Right cardiac atrium (tissue), 5 donors: ENCODE data around the gene CENPO. TPM values are rescaled to one million over a fixed set of nuclear protein-coding genes. Genes with fewer than 3 reads are reported as not detected.
"Not testable (repeated sequence)": the region's sequence is repeated elsewhere in the genome, so short reads cannot be mapped to it uniquely, and the experiment has no call there.

Experiments used
- ATAC-seq, 2 donors: fragments of 200-7000 bp; cut with Tn5 transposase; one replicate each; pipeline versions ENCODE4 v1.8.0 to v1.9.1; 2020; ENCODE audit warnings: moderate library complexity in 2 of 2, mild to moderate bottlenecking in 1 of 2
- DNase-seq, 3 donors: peaks; one replicate each; pipeline ENCODE4 v3.0.0-alpha.2; 2020
- H3K27ac ChIP-seq: one replicate; pipeline ENCODE4 v1.5.1; 2013; ENCODE audit warnings: mild to moderate bottlenecking, low read length, control low read depth, moderate library complexity
- H3K27me3 ChIP-seq: one replicate; pipeline ENCODE4 v1.6.1; 2013; ENCODE audit not compliant: control insufficient read depth, insufficient read depth
- H3K4me1 ChIP-seq: one replicate; pipeline ENCODE4 v1.6.1; 2013; ENCODE audit warnings: low read length; ENCODE audit not compliant: control insufficient read depth, insufficient read depth
- H3K4me3 ChIP-seq: one replicate; pipeline ENCODE4 v1.5.1; 2013; ENCODE audit warnings: low read length, control low read depth
- H3K9me3 ChIP-seq: one replicate; pipeline ENCODE4 v1.6.1; 2013; ENCODE audit warnings: low read length; ENCODE audit not compliant: control insufficient read depth
- WGBS: extraction: QIAGEN DNeasy Blood & Tissue Kit; methylation state at CpG from one replicate; pipeline ENCODE4 v1.1.7; 2013; 5-methylcytosine and 5-hydroxymethylcytosine counted together
- intact Hi-C, 4 donors: fragments of 100-400 bp; cut with DNase I; formaldehyde crosslinking; loops; one replicate each; pipeline versions ENCODE4 v1.11.0 to v1.14.0; 2022 to 2023
- polyA plus RNA-seq: library from polyadenylated mRNA; stranded (reverse); fragments of 200-250 nt; gene quantifications from one replicate; pipeline ENCODE4 v1.2.3, GENCODE V29; 2013
- total RNA-seq, 4 donors: library from RNA; stranded (reverse); fragmentation: NEBNext Ultra II Directional; extraction: Animal tissue kit (Norgen Biotek cat#: 25700); gene quantifications; one replicate each; pipeline ENCODE4 v1.2.1, GENCODE V29; 2021
- donor health status: healthy with polysubstance abuse.
- donor health status: DM: no; HTN: yes; CAD: no.
- donor health status: DM: no; HTN: no; CAD: no.
- donor health status: DM: no; HTN: yes; CAD: no; lungs with severe emphysema.
- donor health status: DM: yes; HTN: yes; CAD: no.

CENPO gene
- total and polyA plus RNA-seq, 5 donors: 1.6 to 4.5 (median 3.1) TPM

DNA sequence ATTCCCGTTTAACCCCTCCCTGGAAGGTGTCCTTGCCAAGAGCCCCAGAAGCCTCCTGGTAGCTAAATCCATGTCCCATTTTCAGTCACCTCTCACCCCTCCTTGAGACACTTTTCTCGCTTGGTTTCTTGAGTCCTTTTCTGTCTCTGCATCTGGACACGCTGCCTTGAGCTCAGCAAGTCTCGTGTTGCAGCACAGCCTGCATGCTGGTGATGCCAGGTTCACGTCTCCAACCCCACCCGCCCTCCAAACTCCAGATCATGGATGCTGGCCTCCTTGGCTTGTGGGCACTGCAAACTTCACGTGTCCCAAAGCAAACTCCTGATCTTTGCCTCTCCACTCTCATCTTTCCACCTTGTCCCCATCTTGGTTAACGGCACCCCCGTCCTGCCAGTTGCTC lies 39.3 kb downstream of the CENPO start:
- no peak for DNase-seq
- WGBS: 75% methylated on average over 9 of the region's 9 CpGs

DNA sequence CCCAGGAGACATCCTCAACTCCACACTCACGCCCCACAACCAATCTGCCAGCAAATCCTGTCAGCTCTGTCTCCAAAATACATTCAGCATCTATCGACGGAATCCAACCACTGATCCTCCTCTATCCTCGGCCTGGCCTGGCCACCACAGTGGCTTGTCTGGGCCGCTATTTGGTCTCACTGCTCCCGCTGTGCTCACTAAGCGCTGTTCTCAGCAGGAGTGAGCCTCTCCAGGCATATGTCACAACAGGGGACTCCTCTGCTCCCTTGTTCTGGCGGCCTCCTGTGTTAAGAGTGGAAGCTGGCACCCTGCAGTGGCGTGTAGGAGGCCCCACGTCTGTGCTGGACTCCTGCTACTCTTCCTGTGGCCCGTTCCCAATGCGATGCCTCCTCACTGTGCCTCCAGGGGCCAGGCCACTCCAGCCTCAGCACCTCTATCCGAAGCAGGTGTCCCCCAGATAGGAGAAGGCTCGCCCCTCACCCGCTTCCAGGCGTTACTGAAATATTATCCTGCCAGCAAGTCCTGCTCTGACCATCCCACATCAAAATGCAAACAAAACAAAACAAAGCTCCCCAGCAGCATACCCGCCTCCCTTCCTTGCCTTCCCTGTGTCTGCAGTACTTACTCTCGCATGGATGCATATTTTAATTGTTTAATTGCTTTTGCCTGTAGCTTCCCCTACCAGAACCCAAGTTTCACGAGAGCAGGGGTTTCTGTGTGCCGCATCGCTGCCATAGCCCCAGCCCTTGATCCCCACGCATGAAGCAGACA lies 39.9 kb downstream of the CENPO start:
- no peak overlapping the region for H3K27ac ChIP-seq
- intact Hi-C loops: loop anchor here in 1 of 4 donors (5.0 kb wide), 1 partner anchor 421 kb away; no protein-coding TSS in a partner anchor
- DNase-seq: no peak
- ATAC-seq: no peak
- H3K27me3 ChIP-seq: no peaks in the 10 kb centered on the region
- no peak overlapping the region for H3K4me3 ChIP-seq
- no peaks in the 10 kb centered on the region for H3K9me3 ChIP-seq
- H3K4me1 ChIP-seq: no peaks in the 10 kb centered on the region
- 88% methylated on average over 22 of the region's 22 CpGs for WGBS

More for the DNA sequence above, 39.3 kb downstream of the CENPO start:
- H3K27ac ChIP-seq: no peak overlapping the region
- intact Hi-C loops: loop anchor here in 1 of 4 donors (5.0 kb wide), 1 partner anchor 420 kb away; no protein-coding TSS in a partner anchor
- no peaks in the 10 kb centered on the region for H3K27me3 ChIP-seq
- no peaks in the 10 kb centered on the region for H3K4me1 ChIP-seq
- H3K4me3 ChIP-seq: no peak overlapping the region
- ATAC-seq: no peak
- H3K9me3 ChIP-seq: no peaks in the 10 kb centered on the region

DNA sequence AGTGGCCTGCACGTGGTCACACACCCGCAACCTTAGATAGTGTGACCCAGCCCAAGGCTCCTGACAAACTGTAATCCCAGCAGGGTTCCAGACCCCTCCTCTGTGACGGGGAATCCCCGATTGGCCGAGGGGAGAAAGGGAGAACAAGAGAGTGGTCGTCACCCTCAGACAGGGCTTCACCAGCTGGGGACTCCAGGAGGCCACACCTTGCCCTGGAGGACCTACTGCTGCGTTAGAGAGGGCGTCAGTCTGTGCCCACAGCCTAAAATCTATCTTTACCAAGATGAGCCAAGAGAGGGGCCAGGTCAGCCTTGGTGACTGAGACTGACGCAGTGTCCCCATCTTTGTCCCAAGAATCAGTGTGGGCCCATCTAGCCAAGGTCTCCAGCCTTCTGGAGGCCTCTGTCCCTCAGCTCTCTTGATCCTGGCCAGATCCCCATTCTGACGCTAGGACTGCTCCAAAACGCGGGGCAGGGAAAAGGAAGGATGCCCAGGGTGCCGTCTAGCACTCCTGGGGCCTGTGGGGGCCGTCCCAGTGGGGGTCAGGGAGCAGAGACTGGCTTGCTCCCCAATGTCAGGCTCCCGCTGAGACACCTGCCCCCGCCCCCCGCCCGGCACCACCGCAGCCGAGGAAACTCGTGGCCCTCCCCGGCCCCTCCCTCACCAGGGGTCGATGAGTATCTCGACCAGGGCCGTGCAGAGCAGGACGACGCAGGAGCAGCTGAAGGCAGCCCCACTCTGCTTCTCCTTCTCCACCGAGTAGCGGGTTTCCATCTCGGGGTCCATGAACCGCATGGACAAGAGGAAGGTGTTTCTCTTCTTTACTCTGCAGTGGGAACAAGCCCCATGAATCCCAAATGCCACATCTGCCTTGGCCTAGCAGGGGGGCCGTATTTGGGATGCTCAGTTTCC lies 40.9 kb downstream of the CENPO start:
- no peak for DNase-seq
- no peak for ATAC-seq
- Histone ChIP-seq H3K9me3 (no peaks in the 10 kb centered on the region), H3K4me3 (no peak overlapping the region), H3K4me1 (no peaks in the 10 kb centered on the region), H3K27ac (no peak overlapping the region), H3K27me3 (no peaks in the 10 kb centered on the region)
- 90% methylated on average over 32 of the region's 32 CpGs for WGBS
- intact Hi-C loops: loop anchor here in 1 of 4 donors (5.0 kb wide), 1 partner anchor 422 kb away; no protein-coding TSS in a partner anchor

DNA sequence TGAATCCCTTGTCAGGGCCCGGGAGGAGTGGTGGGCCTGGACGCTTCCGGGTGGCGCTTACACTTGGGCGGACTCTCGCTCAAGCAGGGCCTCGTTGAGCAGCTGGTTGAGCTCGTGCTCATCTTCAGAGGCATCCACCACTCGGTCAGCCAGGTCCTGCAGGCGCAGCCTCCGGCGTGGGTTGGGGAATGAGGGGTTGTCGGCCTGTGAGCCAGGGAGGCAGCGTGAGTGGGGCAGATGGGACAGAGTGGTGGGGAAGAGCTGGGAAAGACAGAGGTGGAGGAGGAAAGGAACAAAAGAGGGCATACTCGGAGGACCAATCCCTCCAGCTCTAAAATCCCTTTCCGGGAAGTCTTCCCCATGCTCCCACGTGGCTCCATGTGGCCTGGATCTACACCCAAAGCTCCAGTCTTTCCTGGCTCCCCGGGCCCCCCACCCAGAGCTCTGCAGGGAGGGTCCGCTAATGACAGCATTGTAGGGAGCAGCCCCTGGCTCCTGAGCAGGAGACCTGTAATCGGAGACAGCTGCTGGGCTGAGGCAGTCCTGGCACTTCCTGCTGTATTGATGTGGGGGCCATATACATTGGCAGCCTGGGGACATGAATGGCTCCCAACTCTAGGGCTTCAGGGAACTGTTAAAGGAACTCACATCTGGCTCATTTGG lies 41.6 kb downstream of the CENPO start:
- WGBS: 93% methylated on average over 20 of the region's 20 CpGs
- H3K4me3 ChIP-seq: no peak overlapping the region
- H3K27me3 ChIP-seq: no peaks in the 10 kb centered on the region
- DNase-seq (no peak), ATAC-seq (no peak)
- no peaks in the 10 kb centered on the region for H3K4me1 ChIP-seq
- intact Hi-C loops: loop anchor here in 1 of 4 donors (5.0 kb wide), 1 partner anchor 423 kb away; no protein-coding TSS in a partner anchor
- H3K9me3 ChIP-seq: no peaks in the 10 kb centered on the region
- no peak overlapping the region for H3K27ac ChIP-seq

DNA sequence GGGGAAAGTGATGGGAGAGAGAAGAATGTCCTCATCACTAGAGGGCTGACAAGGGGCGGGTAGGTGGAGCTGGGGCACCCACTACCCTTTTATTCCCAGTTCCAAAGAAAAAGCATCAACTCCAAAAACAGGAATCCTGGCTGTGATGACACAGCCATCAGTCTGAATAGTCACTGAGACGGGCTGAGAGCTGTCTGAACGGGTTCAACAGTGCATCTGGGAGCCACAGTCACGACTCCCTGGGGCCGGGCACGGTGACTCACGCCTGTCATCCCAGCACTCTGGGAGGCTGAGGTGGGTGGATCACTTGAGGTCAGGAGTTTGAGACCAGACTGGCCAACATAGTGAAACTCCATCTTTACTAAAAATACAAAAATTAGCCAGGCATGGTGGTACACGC lies 42.2 kb downstream of the CENPO start:
- H3K4me1 ChIP-seq, H3K27ac ChIP-seq, H3K9me3 ChIP-seq, intact Hi-C loops, ATAC-seq, H3K4me3 ChIP-seq, DNase-seq, H3K27me3 ChIP-seq: not testable (repeated sequence)
- 90% methylated on average over 8 of the region's 8 CpGs for WGBS

DNA sequence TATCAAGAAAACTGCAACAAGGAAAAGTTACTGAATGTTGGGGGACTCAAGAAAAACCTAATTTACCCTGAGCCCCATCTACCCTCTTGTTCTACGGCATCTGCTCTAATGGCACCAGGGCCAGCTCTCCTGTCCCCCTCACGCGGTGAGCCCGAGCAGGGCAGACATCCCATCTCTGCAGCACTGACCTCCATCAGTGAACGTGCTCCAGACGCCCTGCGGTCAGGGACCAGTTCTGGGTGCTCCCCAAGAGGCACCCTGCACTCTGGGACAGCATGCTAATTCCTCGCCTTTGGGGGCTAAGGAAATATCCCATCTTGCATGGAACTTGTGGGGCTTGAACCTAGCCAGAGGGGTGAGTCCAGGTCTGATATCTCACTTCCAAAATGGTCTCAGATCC lies 43.0 kb downstream of the CENPO start:
- H3K27ac ChIP-seq: no peak overlapping the region
- ATAC-seq: no peak
- 96% methylated on average over 8 of the region's 8 CpGs for WGBS
- H3K4me1 ChIP-seq: no peaks in the 10 kb centered on the region
- intact Hi-C loops: no loop called here
- H3K4me3 ChIP-seq: no peak overlapping the region
- H3K27me3 ChIP-seq: no peaks in the 10 kb centered on the region
- H3K9me3 ChIP-seq: no peaks in the 10 kb centered on the region
- peak in 1 of 3 donors; percentile 26 for DNase-seq

DNA sequence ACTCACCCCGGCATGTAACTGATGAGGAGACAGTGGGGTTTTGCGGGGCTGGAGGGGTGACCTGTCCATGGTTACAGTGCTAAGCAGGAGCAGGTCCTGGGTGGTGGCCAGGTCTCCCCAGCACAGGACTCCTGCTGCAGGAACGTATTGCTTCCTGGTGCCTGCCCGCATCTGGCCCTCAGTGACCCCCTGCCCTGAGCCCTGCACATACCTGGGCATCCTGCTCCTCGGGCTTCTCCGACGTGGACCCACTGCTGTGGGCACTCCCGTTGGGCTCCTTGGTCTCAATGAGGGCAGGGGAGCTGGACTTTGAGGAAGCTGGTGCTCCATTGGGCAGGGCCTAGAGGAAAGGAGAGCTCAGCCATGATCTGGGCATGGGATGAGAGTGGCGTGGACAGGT lies 43.5 kb downstream of the CENPO start:
- Histone ChIP-seq H3K9me3 (no peaks in the 10 kb centered on the region), H3K27me3 (no peaks in the 10 kb centered on the region), H3K4me3 (no peak overlapping the region), H3K4me1 (no peaks in the 10 kb centered on the region), H3K27ac (no peak overlapping the region)
- intact Hi-C loops: no loop called here
- no peak for DNase-seq
- WGBS: 93% methylated on average over 9 of the region's 9 CpGs
- no peak for ATAC-seq

DNA sequence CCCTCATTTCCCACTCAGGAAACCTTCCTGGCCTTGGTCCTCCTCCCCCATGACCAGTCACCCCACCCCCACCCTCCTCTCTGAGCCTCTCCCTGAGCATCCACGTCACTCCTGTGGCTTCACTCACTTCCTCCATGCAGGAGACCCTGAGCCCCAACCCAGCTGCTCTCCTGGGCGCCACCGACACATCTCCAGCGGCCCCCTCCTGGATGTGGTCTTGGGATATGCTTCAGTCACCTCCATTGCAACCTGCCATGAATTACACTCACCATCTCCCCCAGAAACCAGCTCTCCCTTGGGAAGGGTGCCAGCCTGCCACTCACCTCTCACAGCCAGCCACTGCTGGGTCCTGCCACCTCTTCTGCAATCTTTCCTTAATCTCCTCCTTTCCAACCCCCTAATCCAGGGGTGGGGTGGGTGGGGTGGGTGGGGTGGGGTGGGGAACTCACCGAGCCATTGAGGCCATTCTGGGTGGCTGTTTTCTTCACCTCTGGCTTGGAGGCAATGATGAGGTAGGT lies 44.8 kb downstream of the CENPO start:
- DNase-seq (no peak), ATAC-seq (no peak)
- Histone ChIP-seq H3K4me1 (no peaks in the 10 kb centered on the region), H3K4me3 (no peak overlapping the region), H3K27ac (no peak overlapping the region), H3K27me3 (no peaks in the 10 kb centered on the region), H3K9me3 (no peaks in the 10 kb centered on the region)
- WGBS: 92% methylated on average over 5 of the region's 5 CpGs
- intact Hi-C loops: no loop called here

DNA sequence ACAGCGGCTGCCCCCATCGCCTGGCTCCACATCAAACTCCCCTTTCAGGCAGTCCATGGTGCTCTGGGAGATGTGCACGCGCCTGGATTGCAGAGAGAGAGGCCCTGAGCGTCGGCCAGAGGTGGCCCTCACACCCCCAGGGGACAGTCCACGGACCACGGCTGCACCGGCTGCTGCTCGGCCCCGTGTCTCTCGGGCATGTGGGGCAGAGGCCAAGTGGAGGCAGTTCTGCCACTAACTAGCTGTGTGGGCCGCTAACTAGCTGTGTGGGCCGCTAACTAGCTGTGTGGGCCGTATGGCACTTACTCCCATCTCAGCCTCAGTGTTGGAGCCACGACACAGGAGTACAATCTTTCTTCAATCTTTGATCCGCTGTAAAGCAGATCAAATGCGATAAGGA lies 45.3 kb downstream of the CENPO start:
- 95% methylated on average over 18 of the region's 18 CpGs for WGBS
- ATAC-seq: no peak
- intact Hi-C loops: no loop called here

DNA sequence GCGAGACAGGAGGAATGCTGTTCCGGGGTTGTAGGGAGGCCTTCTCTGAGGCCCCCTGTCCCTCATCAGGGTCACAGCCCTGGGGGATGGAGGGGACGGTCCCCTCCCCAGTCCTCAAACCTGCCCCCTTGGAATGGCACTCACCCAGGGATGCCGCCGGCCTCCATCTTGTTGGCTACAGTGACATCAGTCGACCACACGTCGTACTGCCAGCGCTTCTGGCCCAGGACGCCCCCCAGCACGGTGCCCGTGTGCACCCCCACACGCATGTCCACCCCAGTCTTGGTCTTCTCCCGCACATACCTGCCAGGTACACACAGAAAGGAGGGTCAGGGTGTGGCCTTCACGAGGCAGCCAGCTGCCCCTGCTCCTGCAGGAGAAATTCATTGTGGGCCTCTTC lies 46.5 kb downstream of the CENPO start:
- ATAC-seq (no peak), DNase-seq (peak in 1 of 3 donors; percentile 43)
- Histone ChIP-seq H3K4me1 (no peaks in the 10 kb centered on the region), H3K4me3 (no peak overlapping the region), H3K27me3 (no peaks in the 10 kb centered on the region), H3K9me3 (no peaks in the 10 kb centered on the region), H3K27ac (no peak overlapping the region)
- WGBS: 92% methylated on average over 15 of the region's 15 CpGs
- intact Hi-C loops: no loop called here

More for the DNA sequence above, 45.3 kb downstream of the CENPO start:
- H3K27ac ChIP-seq: no peak overlapping the region
- H3K4me3 ChIP-seq: no peak overlapping the region
- H3K27me3 ChIP-seq: no peaks in the 10 kb centered on the region
- H3K9me3 ChIP-seq: no peaks in the 10 kb centered on the region
- DNase-seq: no peak
- no peaks in the 10 kb centered on the region for H3K4me1 ChIP-seq
